NCI-H345 treated with DMSO at 0.1 percent for 48 hours (cell line): ENCODE measurements around the gene HMGCS1.
"Not testable (repeated sequence)": the region's sequence is repeated elsewhere in the genome, so short reads cannot be mapped to it uniquely, and the experiment has no call there.

Source experiments
- DNase-seq: peaks from one replicate; lab custom pipeline; 2025; ENCODE audit not compliant: unreplicated experiment; lab: John Stamatoyannopoulos, UW

Gene HMGCS1

DNA sequence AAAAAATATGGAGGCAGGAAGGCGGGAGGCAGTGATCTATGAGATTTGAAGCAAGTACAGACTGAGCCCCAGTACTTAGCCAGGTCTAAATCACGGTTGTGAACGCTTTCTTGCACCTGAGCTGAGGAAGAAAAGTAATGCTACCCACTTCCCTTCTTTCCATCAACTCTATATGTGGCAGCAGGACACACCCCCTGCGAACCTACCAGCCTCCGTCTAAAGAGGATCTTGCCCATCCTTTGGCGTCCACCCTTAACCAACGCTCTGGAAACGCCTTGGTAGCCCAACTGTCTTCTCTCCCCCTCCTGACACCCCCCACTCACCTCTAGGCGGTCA lies 545 bp downstream of the HMGCS1 start:
- DNase-seq, result no peak

DNA sequence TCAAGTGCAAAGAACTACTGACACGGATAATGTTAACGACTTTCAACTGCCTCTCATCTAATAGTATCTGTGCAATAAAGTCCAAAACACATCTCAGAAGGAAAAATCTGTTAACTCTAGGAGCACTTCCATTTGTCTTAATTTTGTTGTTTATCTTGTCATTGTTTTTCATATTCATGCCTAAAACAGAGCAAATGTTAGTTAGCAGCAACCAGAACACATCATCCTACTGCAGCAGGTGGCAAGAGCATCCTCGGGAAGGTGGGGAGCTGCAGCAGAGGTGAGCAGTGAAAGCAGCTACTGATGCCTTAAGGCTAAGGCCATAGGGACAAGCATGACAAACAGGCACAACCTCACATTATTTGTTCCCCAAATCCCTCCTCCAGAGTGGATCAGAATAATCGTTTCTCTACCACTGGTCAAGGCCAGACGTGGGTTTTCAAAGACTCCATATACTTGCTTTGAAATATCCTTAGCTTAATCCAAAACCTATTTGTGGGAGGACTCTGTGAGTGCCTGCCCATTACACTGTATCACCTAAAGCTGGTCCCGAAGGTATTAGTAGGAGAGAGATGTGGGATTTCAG lies 1.0 kb downstream of the HMGCS1 start:
- DNase-seq, result no peak

DNA sequence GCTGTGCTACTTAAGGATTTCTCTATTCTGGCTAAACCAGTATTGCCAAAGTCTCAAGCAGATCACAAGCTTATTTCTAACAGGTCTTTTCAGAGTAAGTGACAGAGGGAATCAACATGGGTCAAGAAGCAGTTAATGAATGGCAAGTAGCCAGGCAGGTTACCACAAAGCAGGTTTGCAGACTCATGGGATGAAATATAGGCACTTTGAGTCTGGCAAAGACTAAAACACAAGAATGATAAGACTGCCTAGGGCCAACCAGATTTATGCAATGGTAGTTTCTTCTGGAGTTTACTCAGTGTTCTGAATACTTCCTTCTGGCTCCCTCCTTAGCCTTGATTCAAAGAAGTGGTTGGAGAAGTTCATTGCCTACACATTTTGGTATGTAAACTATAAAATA lies 3.6 kb downstream of the HMGCS1 start:
- DNase-seq, result no peak

DNA sequence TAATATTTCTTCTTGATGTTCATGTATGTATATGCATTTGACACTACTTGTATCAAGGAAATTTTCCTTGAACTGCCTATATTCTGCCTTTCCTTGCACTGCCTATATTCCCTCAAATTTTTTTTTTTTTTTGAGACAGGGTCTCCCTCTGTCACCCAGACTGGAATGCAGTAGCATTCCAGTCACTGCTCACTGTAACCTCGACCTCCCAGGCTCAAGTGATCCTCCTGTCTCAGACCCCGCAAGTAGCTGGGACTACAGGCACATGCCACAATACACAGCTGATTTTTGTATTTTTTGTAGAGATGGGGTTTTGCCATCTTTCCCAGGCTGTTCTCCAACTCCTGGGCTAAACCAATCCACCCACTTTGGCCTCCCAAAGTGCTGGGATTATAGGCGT lies 4.1 kb downstream of the HMGCS1 start:
- DNase-seq, result no peak

DNA sequence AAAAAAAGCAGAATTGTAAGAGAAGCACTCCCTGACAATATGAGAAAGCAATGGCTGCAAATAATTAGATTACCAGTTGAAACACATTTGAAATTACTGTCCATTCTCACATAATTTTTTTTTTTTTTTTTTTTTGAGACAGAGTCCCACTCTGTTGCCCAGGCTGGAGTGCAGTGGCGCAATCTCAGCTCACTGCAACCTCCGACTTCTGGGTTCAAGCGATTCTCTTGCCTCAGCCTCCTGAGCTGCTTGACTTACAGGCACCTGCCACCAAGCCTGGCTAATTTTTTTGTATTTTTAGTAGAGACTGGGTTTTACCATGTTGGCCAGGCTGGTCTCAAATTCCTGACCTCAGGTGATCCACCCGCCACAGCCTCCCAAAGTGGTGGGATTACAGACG lies 6.3 kb downstream of the HMGCS1 start:
- DNase-seq, result not testable (repeated sequence)

DNA sequence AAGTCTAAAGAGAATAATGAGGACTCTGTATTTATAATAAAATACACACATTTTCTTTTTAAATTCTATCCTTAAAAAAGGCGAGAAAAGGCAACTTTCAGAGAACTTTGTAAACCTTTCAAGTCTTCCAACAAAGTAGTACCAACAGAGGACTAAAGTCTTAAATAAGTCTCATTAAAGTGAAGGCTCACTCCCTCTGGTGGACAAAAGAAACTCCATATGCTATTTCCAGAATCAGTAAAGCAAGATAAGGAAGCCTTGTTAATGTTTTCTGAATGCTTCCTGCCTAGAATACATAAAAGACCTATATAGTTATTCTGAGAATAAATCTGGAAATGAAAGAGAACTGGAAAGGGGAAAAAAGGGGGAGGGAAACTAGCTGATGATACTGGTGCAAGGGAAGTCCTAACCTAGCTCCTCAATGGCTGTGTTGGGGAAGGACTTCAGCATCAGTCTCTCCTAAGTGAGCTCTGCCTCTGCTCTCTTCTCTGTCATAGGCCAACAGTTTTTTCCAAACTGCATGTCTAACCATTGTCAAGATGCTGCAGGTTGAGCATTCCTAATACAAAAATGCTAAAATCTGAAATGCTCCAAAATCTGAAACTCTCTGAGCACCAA lies 7.2 kb downstream of the HMGCS1 start:
- DNase-seq, result no peak

DNA sequence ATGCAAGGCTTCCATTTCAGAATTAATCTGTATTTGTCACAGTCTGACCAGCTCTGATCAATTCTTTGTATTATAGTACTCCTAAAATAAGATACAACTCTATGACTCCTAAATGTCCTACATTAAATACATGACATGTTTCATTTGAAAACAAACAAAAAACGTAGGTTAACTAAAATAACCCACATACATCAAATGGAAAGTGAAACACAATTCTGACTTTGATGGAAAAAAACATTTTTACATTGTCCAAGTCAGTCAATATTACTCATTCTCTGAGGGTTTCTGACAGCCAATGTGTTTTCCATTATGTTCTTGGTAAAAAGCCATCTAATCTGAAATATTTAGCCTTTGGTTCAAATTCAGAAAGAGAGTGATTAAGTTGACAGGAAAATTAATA lies 8.7 kb downstream of the HMGCS1 start:
- no peak for DNase-seq

DNA sequence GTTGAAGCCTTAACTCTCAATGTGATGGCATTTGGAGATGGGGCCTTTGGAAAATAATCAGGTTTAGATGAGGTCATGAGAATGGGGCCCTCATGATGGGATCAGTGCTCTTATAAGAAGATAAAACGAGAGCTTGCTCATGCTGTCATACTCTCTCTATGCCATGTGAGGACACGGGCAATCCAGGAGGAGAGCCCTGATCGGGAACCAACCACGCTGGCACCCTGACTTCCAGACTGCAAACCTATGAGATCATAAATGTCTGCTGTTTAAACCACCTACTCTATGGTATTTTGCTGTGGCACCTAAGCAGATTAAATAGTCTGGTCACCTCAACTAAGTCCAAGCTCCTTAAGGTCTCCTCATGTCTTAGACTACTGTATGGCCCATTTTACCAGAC lies 10.0 kb downstream of the HMGCS1 start:
- DNase-seq, result no peak

DNA sequence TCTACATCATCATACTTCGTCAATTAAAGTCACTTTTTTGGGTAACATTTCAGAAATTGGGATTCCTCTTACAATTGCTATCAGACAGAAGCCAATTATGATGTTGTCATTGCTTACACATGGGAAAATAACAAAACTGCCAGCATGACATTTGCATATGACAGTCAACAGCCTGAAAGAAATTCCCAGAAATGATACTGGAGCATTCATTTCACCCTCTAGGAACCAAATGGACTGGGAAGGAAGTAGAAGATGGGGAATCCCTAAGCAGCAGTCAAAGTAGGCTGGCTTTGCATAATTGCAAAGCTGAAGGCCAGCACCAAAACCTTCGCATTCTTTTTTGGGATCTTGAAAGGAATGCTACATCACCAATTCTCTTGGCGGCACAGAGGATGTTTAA lies 10.7 kb downstream of the HMGCS1 start:
- DNase-seq, result no peak

DNA sequence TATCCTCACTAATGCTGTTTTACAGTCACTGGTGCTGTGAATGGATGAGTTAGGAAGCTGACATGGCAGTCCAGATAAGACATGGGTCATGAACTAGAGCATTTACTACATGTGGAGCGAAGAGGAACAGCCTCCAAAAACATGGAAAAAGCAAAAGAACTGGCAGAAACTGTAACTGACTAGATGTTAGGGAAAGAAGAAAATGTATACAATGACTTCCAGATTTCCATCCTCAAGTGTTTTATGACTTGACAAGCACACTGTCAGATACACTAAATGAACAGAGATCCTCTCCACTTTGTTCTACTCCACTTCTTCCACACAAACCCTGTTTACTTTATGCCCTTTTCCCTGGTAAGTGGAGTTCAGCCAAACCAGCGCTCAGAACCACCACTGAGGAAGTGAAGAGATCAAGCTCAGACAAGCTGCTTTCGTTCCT lies 11.5 kb downstream of the HMGCS1 start:
- no peak for DNase-seq

DNA sequence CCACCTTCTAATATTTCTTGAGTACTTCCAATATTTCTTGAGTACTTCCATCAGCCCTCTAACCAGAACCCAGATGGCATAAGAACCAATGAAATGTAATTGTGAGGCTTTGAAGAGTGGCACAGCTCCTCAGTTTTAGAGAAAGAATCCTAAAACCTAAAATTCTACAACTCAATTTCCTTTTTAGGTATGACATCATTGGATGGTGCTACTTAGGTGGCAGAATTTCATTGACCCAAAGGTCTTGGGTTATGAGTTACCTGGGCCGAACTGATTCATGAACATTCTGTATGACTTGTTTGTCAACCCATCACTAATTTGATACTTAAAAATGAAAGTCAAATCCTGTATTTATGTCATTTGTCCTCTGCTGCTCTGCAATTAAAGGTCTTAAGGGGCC lies 13.1 kb downstream of the HMGCS1 start:
- DNase-seq, result no peak

DNA sequence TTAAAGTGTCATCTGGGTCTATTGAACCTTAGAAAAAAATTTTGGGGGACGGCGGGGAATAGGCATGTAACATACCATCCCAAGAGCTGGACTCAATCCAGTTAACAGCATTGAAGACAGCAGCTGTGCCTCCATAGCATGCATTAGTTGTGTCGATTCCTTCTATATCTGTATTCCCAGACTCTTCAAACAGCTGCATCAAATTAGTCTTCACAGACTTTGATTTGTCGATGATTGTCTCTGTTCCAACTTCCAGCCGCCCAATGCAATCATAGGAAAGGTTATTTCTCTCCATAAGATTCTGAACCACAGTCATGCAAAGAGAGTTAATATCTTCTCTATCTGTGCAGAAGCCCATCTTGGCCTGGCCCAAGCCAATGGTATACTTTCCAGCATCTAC lies 14.8 kb downstream of the HMGCS1 start:
- no peak for DNase-seq

DNA sequence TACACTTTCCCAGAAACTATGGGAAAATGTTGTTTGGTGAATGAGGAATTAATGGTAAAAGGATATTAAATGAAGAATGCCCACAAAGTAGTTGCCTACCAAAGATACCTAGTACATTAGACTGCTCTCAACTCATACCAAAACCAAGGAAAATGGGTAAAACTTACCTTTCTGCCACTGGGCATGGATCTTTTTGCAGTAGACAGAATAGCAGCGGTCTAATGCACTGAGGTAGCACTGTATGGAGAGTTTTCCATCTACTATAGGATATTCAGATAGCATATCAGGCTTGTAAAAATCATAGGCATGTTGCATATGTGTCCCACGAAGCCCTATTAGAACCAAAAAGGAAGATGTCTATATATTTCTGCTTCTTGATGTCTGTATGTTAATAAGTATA lies 16.4 kb downstream of the HMGCS1 start:
- DNase-seq, result no peak

DNA sequence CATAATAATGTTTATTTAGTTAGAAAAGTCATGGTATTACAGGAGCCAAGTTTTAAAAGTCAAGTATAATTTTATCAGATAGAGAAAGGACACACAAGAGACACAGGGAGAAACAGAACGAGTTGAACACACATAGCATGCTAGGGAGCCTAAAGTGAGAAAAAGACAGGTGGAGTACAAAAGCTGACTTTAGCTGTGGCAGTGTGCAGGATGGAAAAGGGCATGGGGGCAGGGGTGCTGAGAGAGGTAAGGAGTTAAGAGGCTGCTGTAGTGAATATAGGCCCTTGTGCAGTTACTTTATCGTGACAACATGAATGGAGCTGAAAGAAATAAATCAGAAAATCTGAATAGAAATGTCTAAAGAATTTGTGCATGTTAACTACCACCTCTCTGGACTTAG lies 18.0 kb downstream of the HMGCS1 start:
- no peak for DNase-seq

DNA sequence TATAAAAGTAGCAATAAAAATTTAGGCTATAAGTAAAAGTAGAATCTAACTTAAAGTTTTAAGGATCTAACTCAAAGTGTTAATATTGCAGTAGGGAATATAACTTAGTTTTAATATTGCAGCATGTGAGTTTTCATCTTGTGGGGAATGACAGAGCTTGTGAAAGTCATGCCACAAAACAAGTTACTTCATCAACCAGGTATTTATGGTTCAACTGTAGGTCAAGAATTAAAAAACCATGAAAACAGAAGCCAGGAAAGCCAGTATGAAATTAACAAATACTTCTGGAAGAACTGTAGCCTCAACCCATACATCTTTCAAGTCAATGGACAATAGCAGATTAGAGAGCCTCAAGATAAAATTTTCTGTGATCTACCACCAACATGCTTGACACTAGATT lies 19.0 kb downstream of the HMGCS1 start:
- no peak for DNase-seq

DNA sequence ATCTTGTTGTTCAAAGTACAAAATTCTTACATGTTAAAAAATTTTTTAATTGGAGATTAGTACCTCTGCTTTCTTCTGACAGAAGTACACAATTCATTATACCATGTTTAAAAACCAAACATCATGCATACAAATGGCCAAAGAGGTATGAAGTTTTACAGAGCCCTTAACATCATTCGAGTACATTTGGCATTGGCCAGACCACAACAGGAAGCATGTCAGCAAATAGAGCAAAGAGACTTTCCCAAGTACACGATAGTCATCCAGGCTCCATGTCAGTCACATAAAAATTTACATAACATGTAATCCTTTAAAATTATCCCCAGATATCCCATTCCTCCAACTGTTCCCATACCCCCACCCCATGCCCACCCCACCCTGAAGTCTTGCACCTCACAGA lies 22.5 kb downstream of the HMGCS1 start:
- DNase-seq, result no peak

DNA sequence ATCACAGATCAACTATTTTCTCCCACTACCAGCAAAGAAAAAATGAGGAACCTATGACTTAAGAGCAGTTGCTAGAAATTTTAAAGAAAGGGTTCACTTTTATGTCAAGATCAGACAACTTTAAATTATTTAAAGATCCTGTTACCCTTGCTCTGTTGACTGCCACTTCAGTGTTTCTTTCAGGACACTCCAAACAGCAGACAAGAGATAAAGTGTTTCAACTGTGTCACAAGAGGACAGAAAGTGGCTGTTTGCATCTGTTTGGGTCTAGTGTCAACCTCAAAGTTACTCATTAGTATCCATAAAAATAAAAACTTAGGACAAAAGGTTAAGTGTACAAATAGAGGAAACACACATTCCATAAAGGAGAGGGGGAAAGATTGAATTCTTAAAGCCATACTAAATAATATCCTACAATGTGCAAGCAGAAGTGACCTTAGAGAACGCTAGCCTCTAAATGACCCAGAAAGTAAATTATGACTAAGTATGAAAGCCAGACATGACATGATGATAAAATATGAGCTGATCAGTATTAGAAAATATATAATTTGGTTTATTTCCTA lies 24.9 kb downstream of the HMGCS1 start:
- DNase-seq, result no peak

DNA sequence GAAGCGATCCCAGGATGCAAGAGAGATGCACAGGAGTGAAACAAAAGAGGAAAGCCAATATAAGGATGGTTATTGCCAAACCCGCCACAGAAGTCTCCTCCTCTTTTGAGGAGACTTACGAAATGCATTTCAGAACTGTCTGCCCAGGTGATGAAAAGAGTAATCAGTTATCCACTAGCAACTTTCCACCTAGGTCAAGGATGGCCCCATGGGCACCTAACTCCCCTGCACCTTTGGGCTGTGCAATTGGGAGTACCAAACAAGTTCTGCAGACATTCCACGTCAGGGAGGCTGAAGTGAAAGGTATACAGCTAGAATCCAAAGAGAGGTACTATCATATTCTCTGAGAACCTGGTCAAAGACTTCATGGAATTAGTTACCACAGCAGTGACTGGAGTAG lies 25.7 kb downstream of the HMGCS1 start:
- no peak for DNase-seq

DNA sequence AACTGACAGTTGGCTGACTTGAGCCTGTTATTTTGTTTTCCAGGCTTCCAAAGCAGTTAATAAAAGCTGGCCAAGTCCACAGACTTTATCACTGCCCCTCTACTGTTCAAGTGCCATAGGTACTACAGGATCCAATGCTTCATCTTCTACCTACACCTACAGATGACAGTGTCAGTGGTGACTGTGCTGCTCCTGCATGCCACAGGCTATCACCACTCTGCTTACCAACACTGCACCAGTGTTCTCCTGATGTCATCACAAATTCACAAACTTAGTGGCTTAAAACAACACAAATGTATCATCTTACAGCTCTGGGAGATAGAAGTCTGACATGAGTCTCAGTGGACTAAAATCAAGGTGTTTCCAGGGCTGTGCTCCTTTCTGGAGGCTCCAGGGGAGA lies 26.6 kb downstream of the HMGCS1 start:
- DNase-seq, result no peak

DNA sequence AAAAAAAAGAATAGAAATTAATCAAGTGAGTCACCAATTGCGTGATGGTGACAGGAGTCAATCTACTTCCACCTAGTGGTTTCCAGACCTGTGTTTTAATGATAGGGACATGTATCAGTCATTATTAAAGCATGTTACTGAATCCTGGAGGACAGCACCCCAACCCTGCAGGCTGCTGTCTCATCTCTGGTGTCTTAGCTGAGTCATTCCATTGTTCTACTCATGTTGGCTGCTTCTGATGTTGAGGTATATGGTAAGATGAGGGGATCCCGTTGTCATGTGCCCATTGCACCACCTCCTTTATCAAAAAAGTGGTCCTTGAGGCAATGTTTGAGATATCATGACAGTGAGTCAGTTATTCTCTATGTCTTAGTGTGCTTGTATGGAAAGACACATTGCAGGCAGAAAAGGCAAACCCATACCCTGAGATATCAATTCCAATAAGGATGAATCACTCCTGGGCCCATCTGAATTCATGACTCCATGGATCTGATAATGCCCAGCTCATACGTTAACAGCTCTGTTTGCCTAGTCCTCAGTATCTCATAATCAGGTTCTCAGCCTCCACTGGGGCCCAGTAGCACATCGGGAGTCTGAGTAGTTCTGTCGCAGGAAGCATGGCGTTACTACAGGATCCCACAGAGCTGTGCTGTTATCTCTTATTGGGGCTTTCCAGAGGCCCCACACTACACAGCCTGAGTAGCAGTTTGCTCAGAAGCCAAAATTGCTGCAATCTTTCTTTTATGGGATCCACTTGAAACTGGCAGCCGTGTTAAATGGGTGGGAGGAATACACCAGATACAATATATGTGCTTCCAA lies 31.2 kb downstream of the HMGCS1 start:
- DNase-seq, result no peak

DNA sequence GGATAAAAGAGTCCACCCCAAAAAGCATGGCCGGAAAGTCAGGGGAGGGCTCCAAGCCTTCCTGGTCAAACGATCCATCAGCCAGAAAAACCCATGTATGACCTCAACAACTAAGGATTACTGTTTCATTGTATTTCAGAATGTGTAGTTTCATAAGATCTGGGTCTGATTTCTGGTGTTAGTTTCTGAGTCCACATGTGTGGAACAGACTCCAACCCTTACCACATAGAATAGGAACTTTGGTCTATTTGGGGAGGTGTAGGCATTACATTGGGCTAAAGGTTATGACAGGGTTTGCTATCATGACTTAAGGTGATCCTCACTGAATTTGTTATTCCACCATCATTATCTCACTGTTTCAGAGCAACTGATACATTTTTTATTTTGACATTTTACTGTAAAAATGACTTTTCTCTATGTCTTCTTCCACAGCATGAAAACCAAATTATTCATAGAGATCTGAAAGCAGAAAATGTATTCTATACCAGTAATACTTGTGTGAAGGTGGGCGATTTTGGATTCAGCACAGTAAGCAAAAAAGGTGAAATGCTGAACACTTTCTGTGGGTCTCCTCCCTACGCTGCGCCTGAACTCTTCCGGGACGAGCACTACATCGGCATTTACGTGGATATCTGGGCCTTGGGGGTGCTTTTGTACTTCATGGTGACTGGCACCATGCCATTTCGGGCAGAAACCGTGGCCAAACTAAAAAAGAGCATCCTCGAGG lies 33.5 kb downstream of the HMGCS1 start:
- DNase-seq, result no peak

DNA sequence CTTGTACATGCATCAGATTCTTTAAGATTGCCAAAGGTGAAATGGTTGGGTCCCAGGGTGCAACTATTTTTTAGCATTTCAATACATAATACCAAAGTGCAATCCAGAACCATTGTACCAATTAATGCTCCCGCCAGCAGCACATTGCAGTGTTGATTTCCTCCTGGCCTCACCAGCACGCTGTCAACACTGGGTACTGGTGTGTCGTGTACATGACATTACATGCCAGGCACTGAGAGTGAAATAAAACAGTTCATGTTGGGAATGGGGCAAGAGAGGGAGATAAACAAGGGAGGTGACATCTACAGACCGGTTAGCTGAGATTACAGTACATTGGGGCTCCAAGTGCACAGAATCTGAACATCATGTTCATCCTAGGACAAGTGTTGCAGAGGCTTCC lies 37.8 kb downstream of the HMGCS1 start:
- no peak for DNase-seq
